ENCODE results near the gene CDIP1. TPM values are rescaled to one million over a fixed set of nuclear protein-coding genes. Genes with fewer than 3 reads are reported as not detected.

CDIP1 gene
- total RNA-seq, 3 donors from 2014 or later: 9.1 to 9.9 (median 9.5) TPM

DNA sequence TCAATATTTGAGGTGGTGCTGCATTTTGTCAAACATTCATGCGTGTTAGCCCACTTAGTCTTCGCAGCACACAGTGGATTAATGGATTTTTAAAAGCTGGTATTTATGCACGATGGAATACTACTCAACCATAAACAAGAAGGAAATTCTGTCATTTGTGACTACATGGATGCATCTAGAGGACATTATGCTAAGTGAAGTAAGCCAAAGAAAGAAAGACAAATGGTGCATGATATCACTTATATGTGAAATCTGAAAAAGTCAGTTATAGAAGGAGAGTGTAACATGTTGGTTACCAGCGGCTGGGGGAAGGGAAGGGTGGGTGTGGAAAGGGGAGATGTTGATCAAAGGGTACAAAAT, 39.4 kb downstream of the CDIP1 start:
- H3K4me3 ChIP-seq: no peak overlapping the region
- DNase-seq (ENCODE audit: low spot score in 2 of 2): no peak
- H3K4me1 ChIP-seq: peaks cover 0 to 5% of the 10 kb centered on the region in 2 donors
- no peaks in the 10 kb centered on the region for H3K9me3 ChIP-seq
- no peak overlapping the region for H3K27ac ChIP-seq
- intact Hi-C loops (cut with DNase I; ENCODE audit: low total_unique reads): no loop called here
- no peaks in the 10 kb centered on the region for H3K27me3 ChIP-seq
- no peaks in the 10 kb centered on the region for H3K36me3 ChIP-seq
- TF ChIP-seq, protein P1, sequence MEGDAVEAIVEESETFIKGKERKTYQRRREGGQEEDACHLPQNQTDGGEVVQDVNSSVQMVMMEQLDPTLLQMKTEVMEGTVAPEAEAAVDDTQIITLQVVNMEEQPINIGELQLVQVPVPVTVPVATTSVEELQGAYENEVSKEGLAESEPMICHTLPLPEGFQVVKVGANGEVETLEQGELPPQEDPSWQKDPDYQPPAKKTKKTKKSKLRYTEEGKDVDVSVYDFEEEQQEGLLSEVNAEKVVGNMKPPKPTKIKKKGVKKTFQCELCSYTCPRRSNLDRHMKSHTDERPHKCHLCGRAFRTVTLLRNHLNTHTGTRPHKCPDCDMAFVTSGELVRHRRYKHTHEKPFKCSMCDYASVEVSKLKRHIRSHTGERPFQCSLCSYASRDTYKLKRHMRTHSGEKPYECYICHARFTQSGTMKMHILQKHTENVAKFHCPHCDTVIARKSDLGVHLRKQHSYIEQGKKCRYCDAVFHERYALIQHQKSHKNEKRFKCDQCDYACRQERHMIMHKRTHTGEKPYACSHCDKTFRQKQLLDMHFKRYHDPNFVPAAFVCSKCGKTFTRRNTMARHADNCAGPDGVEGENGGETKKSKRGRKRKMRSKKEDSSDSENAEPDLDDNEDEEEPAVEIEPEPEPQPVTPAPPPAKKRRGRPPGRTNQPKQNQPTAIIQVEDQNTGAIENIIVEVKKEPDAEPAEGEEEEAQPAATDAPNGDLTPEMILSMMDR (IDR thresholded peaks at IDR 0.05): no peak
- no peak for TF ChIP-seq POLR2A (IDR thresholded peaks at IDR 0.05)
- no peak for TF ChIP-seq POLR2AphosphoS5 (IDR thresholded peaks at IDR 0.05)

DNA sequence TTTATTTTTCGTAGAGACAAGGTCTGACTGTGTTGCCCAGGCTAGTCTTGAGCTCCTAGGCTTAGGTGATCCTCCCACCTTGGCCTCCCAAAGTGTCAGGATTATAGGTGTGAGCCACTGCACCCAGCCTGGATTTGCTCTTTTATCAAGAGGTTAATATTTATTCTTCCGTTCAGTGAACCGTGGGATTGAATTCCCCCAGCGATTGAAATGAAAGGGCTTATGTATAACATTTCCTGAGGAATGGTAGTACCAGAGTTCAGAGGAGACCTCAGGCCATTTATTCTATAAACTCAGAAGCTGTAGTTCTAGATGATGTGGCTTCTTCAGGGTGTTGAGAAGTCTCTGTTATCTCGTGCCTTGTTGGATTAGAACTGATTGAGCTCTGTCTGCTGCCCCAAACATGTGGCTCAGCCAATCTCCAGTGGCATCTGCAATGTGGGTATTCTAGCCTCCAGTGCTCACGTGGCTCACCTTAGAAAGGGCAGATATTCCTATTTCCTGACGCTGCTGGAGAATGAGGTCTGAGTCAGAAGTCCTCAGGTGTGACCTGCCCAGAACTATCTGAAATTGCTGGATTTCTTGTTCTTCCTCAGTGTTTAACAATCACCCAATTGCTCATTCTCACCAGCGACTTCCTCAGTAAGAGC, 39.9 kb downstream of the CDIP1 start:
- intact Hi-C loops (cut with DNase I; ENCODE audit: low total_unique reads): no loop called here
- H3K4me3 ChIP-seq: no peak overlapping the region
- no peaks in the 10 kb centered on the region for H3K9me3 ChIP-seq
- peaks cover 0 to 5% of the 10 kb centered on the region in 2 donors for H3K4me1 ChIP-seq
- H3K27me3 ChIP-seq: no peaks in the 10 kb centered on the region
- no peak for DNase-seq (ENCODE audit: low spot score in 2 of 2)
- H3K27ac ChIP-seq: no peak overlapping the region
- TF ChIP-seq POLR2A (IDR thresholded peaks at IDR 0.05): no peak
- TF ChIP-seq POLR2AphosphoS5 (IDR thresholded peaks at IDR 0.05): no peak
- TF ChIP-seq, protein P1 (IDR thresholded peaks at IDR 0.05): no peak
- H3K36me3 ChIP-seq: no peaks in the 10 kb centered on the region

DNA sequence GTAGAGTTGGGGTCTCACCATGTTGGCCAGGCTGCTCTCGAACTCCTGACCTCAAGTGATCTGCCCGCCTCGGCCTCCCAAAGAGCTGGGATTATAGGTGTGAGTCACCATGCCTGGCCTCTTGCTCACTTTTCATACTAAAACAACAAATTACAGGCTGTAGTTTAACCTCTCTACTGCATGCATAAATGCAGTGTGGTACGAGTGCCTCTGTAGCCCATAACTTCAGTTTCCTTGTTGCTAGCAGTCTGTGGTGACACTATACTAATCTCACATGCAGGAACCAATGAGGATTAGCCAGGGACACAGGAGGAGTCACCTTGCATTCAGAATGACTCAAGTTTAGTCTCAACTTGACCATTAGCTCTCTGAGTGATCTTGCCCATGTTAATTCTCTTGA, 42.3 kb downstream of the CDIP1 start:
- TF ChIP-seq POLR2A (IDR thresholded peaks at IDR 0.05) (no peak), POLR2AphosphoS5 (IDR thresholded peaks at IDR 0.05) (no peak)
- TF ChIP-seq, protein P1 (IDR thresholded peaks at IDR 0.05): no peak
- Histone ChIP-seq H3K4me1 (peaks cover 0 to 5% of the 10 kb centered on the region in 2 donors), H3K9me3 (no peaks in the 10 kb centered on the region), H3K4me3 (no peak overlapping the region), H3K27me3 (no peaks in the 10 kb centered on the region), H3K27ac (no peak overlapping the region), H3K36me3 (no peaks in the 10 kb centered on the region)
- intact Hi-C loops (cut with DNase I; ENCODE audit: low total_unique reads): no loop called here
- DNase-seq (ENCODE audit: low spot score in 2 of 2): no peak

DNA sequence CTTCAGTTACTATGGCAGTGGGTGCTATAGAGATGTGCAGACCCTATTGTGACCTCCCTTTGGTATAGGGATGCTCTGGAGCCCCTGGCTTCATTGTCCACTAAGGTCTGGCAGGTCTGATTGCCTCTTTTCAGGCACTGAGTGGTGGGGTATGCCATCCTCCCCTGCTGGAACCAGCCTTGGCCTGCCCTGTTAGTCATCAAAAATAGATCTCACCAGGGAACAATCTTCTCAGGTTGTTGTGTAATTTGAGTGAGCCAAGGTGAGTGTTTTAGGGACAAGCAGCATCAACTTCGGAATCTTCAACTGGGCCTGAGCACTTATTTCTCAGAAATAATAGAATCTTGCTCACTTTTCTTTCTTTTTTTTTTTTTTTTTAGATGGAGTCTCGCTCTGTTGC, 42.8 kb downstream of the CDIP1 start:
- no peak for TF ChIP-seq POLR2A (IDR thresholded peaks at IDR 0.05)
- no peak for TF ChIP-seq POLR2AphosphoS5 (IDR thresholded peaks at IDR 0.05)
- TF ChIP-seq, protein P1 (IDR thresholded peaks at IDR 0.05): no peak
- H3K27me3 ChIP-seq: no peaks in the 10 kb centered on the region
- DNase-seq (ENCODE audit: low spot score in 2 of 2): no peak
- H3K36me3 ChIP-seq: no peaks in the 10 kb centered on the region
- H3K4me3 ChIP-seq: no peak overlapping the region
- peaks cover 0 to 5% of the 10 kb centered on the region in 2 donors for H3K4me1 ChIP-seq
- intact Hi-C loops (cut with DNase I; ENCODE audit: low total_unique reads): no loop called here
- no peaks in the 10 kb centered on the region for H3K9me3 ChIP-seq
- H3K27ac ChIP-seq: no peak overlapping the region

DNA sequence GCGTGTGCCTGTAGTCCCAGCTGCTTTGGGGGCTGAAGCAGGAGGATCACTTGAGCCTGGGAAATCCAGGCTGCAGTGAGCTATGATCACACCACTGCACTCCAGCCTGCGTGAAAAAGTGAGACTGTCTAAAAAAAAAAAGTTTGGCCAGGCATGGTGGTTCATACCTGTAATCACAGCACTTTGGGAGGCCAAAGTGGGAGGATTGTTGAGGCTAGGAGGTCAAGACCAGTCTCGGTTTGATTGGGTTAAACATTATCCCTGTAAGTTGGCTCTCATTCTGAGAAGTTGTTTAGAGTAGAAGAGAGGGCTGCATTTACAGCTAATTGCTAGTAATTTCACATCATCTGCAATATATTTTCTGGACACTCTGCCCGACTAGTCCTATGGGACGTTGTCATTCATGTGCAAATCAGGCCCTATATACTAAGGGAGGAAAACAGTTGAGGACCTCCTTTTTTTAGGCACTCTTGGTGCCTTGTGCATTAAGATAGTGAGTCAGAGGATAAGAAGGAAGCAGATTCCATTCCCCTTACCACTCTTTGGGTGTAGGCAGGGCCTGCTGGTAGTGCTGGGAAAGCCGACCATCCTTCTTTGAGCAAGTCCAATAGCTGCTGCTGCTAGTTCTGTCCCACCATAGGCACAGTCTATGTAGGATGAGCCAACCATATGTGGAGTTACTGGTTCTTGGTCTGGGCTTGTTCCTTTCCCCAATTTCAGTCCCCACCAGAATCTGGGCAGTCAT, 43.7 kb downstream of the CDIP1 start:
- Histone ChIP-seq H3K27me3 (no peaks in the 10 kb centered on the region), H3K4me3 (no peak overlapping the region), H3K4me1 (peaks cover 0 to under 1% of the 10 kb centered on the region in 2 donors), H3K36me3 (no peaks in the 10 kb centered on the region), H3K9me3 (no peaks in the 10 kb centered on the region), H3K27ac (no peak overlapping the region)
- TF ChIP-seq, protein P1 (IDR thresholded peaks at IDR 0.05): no peak
- intact Hi-C loops (cut with DNase I; ENCODE audit: low total_unique reads): no loop called here
- DNase-seq (ENCODE audit: low spot score in 2 of 2): no peak

Measured in breast epithelium (tissue), 4 donors.